ENCODE data around the gene VKORC1L1. TPM values are rescaled to one million over a fixed set of nuclear protein-coding genes. Genes with fewer than 3 reads are reported as not detected.
A peak's percentile ranks its signal among the peaks of the same experiment; 100 is the strongest.

VKORC1L1 gene
- total and polyA plus RNA-seq, 9 of the 15 experiments (the other 6 are each of a cell fraction or from before 2014, with no cell fraction given), result 6.8 to 36.5 (median 19.3) TPM

DNA sequence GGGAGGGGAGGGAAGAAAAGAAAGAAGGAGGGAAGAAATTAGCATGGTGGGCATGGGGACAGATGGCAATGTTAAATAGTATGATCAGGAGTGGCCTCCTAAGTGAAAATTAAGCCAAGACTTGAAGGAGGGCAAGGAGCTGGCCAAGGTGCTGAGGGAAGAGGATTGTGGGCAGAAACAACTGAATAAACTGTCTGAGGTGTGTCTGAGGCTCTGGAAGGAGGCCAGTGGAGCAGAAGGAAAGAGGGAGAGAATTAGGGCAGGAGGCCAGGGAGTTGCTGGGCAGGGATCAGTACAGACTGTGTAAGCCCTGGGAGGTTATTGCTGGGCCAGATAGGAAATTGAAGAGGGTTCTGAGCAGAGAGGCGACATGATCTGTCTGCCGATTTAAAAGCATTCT, 40.6 kb upstream of the VKORC1L1 start (continued):
- TF ChIP-seq, protein P1, sequence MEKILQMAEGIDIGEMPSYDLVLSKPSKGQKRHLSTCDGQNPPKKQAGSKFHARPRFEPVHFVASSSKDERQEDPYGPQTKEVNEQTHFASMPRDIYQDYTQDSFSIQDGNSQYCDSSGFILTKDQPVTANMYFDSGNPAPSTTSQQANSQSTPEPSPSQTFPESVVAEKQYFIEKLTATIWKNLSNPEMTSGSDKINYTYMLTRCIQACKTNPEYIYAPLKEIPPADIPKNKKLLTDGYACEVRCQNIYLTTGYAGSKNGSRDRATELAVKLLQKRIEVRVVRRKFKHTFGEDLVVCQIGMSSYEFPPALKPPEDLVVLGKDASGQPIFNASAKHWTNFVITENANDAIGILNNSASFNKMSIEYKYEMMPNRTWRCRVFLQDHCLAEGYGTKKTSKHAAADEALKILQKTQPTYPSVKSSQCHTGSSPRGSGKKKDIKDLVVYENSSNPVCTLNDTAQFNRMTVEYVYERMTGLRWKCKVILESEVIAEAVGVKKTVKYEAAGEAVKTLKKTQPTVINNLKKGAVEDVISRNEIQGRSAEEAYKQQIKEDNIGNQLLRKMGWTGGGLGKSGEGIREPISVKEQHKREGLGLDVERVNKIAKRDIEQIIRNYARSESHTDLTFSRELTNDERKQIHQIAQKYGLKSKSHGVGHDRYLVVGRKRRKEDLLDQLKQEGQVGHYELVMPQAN (IDR thresholded peaks at IDR 0.05; ENCODE audit: borderline replicate concordance), result no peak
- TF ChIP-seq MIER1 (IDR thresholded peaks at IDR 0.05; ENCODE audit: low read depth), result peak; percentile 88
- no peak for TF ChIP-seq ZFP1 (CRISPR knock-in tag; IDR thresholded peaks at IDR 0.05)
- no peak for TF ChIP-seq SMARCC2 (IDR thresholded peaks at IDR 0.05; ENCODE audit: low read depth)
- TF ChIP-seq ZNF707 (CRISPR knock-in tag; conservative IDR thresholded peaks at IDR 0.05), result no peak
- TF ChIP-seq ZEB2 (IDR thresholded peaks at IDR 0.05), result no peak
- no peak for TF ChIP-seq JUN (IDR thresholded peaks at IDR 0.05; ENCODE audit: borderline replicate concordance, low read depth, low read length)
- no peak for TF ChIP-seq JUN (CRISPR knock-in tag; IDR thresholded peaks at IDR 0.05; ENCODE audit: borderline replicate concordance)
- peak; percentile 96 for TF ChIP-seq EHMT2 (IDR thresholded peaks at IDR 0.05)
- TF ChIP-seq ZNF133 (CRISPR knock-in tag; IDR thresholded peaks at IDR 0.05), result no peak
- TF ChIP-seq ZNF395 (CRISPR knock-in tag; IDR thresholded peaks at IDR 0.05), result 0 out of 2 replicates have a peak, but pooled peaks have one; percentile 28
- no peak for TF ChIP-seq CC2D1A (IDR thresholded peaks at IDR 0.05)
- no peak for TF ChIP-seq POLR3A (IDR thresholded peaks at IDR 0.05; ENCODE audit: borderline replicate concordance, extremely low read depth, insufficient read depth, insufficient read length)
- TF ChIP-seq SPI1 (IDR thresholded peaks at IDR 0.05; ENCODE audit: borderline replicate concordance, low read depth, low read length), result no peak
- no peak for TF ChIP-seq ARHGAP35 (IDR thresholded peaks at IDR 0.05; ENCODE audit: partially characterized antibody)
- TF ChIP-seq TCFL5 (CRISPR knock-in tag; conservative IDR thresholded peaks at IDR 0.05), result no peak
